HS-5 (cell line): ENCODE measurements around the gene POM121L2.

Experiments used
- DNase-seq: peaks from one replicate; pipeline ENCODE4 v3.0.0-alpha.2; 2012; ENCODE audit warnings: low read depth

The POM121L2 gene

GRCh38 chr6:27312146-27312949, at the start of gene POM121L2:
Gene POM121L2 (minus strand): TSS chr6:27312273. CDS start chr6:27312170, 103 bp downstream.
- DNase-seq = no peak

DNA sequence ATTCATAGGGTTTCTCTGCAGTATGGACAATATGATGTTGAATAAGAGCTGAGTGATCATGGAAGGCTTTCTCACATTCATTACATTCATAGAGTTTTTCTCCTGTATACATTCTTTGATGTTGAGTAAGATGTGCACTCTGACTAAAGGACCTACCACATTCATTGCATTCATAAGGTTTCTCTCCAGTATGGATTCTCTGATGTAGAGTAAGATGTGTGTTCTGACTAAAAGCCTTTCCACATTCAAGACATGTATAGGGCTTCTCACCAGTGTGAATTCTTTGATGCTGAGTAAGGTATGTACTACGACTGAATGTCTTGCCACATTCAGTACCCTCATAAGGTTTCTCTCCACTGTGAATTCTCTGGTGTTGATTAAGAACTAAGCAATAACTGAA, 47.2 kb upstream of the POM121L2 start:
- no peak for DNase-seq

DNA sequence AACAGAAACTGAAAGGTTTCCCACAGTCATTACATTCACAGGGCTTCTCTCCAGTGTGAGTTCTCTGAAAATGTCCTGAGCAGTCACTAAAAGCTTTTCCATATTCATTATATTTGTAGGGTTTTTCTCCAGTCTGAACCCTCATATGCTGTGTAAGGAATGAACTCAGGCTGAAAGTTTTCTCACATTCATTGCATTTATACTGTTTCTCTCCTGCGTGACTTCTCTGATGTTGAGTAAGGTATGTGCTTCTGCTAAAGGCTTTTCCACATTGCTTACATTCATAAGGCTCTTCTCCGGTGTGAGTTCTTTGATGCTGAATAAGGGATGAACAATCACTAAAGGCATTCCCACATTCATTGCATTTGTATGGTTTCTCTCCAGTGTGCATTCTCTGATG, 46.7 kb upstream of the POM121L2 start:
- no peak for DNase-seq

DNA sequence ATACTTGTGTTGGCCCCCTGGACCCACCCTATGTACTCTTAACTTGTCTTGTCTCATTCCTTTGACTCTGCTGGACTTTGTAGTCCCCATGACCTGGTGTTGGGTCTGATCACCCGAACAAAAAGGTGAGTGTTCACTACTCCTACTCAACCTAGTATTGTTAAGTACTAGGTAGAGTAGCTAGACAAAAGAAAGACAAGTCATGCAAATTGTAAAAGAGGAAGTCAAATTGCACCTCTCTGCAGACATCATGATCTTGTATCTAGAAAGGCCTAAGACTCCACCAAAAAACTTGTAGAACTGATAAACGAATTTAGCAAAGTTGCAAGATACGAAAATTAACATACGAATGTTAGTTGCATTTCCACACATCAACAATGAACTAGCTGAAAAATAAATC, 40.8 kb upstream of the POM121L2 start:
- no peak for DNase-seq

- DNase-seq = no peak
Observed at GRCh38 chr6:27334141-27334540, 22.1 kb upstream of the POM121L2 start.

- DNase-seq = no peak
Observed at GRCh38 chr6:27333642-27334040, 21.6 kb upstream of the POM121L2 start.

DNA sequence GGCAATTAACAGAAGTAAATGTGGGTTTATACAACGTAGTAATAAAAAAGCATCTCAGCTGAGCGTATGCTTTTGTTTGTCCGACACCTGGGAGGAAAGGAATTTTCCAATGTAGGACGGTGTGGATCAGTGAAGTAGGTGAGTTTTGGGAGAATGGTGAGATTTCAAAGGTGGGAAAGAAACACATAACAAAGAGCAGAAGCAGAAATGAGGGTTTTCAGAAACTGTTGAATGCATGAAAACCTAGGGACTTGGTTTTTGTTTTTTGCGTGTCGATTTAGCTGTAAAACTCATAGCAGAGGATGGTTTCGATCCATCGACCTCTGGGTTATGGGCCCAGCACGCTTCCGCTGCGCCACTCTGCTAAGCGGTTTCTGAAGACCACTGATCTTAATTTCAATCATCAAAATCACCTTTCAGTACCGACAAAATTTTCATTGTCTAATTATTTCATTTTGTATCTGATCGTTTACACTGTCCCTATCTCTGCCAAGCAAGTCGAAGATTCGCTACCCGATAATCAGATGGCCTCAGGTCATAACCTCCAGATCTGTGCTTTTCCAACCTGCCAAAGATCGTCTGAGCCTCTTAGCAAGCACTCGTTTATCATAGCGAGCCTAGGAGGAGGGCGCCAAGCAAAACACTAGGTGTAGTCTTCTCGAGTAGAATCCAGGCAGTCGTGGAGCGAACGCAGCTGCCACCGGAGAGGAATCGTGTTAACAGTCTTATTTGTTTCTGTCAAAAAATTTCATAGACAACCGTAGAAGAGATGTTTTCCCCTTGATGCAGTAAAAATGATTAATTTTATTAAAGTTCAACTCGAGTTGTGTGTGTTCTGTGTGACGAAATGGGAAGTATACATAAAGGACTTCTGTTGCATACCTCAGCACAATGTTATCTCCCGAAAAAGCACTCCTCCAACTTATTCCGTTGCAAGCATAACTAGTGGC, 20.9 kb upstream of the POM121L2 start:
- DNase-seq = peak; percentile 64

- DNase-seq = no peak
Observed at GRCh38 chr6:27327023-27327738, 15.1 kb upstream of the POM121L2 start.

GRCh38 chr6:27321901-27322300, 9.8 kb upstream of the POM121L2 start:
- no peak for DNase-seq

- no peak for DNase-seq
Observed at GRCh38 chr6:27321370-27321769, 9.3 kb upstream of the POM121L2 start.

DNA sequence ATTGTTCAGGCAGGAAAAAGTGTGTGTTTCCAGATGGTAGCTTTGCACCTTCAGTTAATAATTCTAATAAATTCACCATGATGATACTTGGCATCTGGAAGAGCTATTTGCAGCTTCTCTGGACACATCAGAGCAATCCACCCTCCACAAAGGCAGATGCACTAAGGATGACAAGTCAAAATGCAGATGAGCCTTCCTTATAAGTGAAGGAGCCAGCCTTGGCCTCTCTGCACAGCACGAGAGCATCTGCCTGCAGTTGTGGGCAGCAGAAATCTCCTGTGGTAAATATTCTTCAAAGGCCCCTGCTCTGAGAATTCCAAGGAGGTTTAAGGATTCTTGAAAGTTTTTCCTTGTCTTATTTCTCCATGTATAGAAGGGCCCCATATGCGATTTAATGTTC, 6.9 kb upstream of the POM121L2 start:
- no peak for DNase-seq

GRCh38 chr6:27314046-27314445, 2.0 kb upstream of the POM121L2 start:
- no peak for DNase-seq

GRCh38 chr6:27312950-27313271, 838 bp upstream of the POM121L2 start:
- no peak for DNase-seq

- no peak for DNase-seq
Observed at GRCh38 chr6:27311806-27312145, 297 bp downstream of the POM121L2 start.

GRCh38 chr6:27303613-27304272, 8.3 kb downstream of the POM121L2 start:
- no peak for DNase-seq

GRCh38 chr6:27297857-27298730, 14.0 kb downstream of the POM121L2 start:
- no peak for DNase-seq

DNA sequence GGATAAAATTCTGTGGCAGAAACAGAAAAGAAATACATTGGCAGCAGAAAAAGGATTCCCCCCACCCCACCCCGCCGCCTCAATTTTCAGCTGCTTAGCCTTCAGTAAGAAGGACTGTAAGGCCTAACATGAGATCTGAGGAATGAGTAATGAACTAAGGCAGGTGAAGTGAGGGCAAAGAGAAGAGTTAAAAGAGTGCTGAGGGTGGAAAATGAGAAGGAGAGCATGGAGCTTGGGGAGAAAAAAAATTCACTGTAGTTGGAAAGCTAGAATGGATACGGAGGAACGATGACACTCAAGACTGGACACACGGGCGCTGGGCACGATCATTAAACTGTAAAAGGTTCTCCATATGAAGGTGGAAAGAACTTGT, 14.6 kb downstream of the POM121L2 start:
- DNase-seq = no peak

DNA sequence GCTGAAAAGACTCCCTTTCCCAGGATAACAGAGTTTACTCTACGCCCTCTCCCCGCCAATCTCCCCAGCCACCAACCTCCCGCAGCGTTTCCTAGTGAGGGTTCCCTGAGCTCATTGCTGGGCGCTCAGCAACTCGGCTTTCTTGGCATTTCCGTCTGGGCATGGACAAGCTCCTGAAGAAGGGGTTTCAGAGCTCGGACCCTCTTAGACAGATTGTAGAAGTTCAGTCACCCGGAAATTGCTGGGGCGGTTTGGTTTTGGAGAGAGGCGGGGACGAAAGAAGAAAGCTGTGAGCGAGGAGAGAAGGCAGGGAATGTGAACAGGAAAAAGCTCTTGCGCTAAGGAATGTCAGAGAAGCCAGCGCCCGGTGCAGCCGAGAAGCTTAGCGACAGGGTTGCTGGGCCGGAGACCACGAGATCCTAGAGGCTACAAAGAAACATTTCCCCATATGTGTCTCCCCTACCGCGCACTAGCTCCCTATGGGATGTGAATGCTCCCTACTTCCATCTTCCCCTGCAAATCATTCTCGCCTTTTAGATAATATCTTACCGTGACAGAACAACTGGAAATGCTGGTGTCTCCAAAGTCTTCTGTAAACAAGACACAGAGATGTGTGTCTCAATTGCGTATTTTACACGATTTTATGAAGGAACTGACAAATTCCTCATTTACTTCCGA, 15.8 kb downstream of the POM121L2 start:
- no peak for DNase-seq

DNA sequence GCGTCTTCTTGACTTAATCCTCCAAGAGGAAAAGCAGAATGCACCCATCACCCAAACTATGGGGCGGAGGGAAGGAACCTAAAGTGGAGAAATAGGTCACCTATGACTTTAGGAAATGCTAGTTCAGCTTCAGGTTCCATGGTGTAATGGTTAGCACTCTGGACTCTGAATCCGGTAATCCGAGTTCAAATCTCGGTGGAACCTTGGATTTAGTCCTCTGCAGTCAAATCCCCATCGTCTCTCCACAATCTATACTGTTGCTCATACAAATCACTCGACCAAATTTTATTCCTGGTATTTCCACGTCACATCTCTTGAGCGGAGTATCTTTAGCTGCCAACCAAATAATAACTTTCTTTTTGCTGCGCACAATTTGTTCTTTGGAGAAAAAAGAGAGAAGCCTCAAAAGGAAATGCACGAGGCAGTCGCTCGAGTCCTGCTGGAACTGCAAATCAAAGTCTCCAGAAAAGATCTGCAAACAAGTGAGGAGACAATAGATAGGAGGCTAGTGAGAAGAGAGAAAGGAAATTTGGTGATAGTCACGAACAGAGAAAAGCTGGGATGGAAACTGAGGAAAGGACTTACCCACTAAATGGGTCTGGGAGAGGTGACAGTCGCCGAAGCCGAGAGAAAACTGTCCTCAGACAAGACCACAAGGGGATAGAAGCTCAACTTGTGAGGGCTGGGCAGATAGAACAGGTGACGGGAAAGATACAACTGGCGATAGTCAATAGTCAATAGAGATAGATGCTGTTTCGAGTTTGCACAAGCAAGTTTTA, 16.6 kb downstream of the POM121L2 start:
- DNase-seq = peak; percentile 83

- no peak for DNase-seq
Observed at GRCh38 chr6:27294409-27294808, 17.7 kb downstream of the POM121L2 start.
